IMR-90 (cell line): ENCODE results near the gene SASS6. TPM values are rescaled to one million over a fixed set of nuclear protein-coding genes. Genes with fewer than 3 reads are reported as not detected.

Experiments
- ATAC-seq: fragments of 200-7000 bp; cut with Tn5 transposase; 2 replicates; pipeline ENCODE4 v1.9.1; 2020; ENCODE audit warnings: low read depth, mild to moderate bottlenecking, moderate library complexity
- BruUV-seq: library from RNA; stranded (reverse); fragments of 400-500 nt; replicated peaks from 2 replicates; lab custom pipeline; 2021; lab: Mats Ljungman, UMichigan
- CTCF ChIA-PET: fragments of 300-600 bp; formaldehyde crosslinking; extraction: SDS; loops from one replicate; lab custom pipeline; 2021; ENCODE audit warnings: antibody characterized with exemption; lab: Yijun Ruan, JAX
- POLR2A ChIA-PET: fragments of 300-600 bp; sonication (Branson Sonifier 250); formaldehyde crosslinking; loops from one replicate; lab custom pipeline; 2022; ENCODE audit warnings: antibody characterized with exemption; ENCODE audit not compliant: unreplicated experiment; lab: Charles Lee
- DNase-seq: peaks from one replicate; pipeline ENCODE4 v3.0.0; 2013
- H2AFZ ChIP-seq: replicated peaks from 2 replicates; pipeline ENCODE3; 2013; ENCODE audit warnings: low read length, mild to moderate bottlenecking; ENCODE audit not compliant: poor library complexity
- H2AK5ac ChIP-seq: 2 replicates; pipeline ENCODE4 v1.6.1; 2013; ENCODE audit warnings: low read depth, low read length, inconsistent platforms
- H2AK9ac ChIP-seq: replicated peaks from 2 replicates; pipeline ENCODE3; 2013; ENCODE audit warnings: mild to moderate bottlenecking, low read depth, low read length, moderate library complexity; ENCODE audit not compliant: poor library complexity
- H2BK120ac ChIP-seq: 2 replicates; pipeline ENCODE4 v1.6.1; 2013; ENCODE audit warnings: low read depth, low read length, inconsistent platforms
- H2BK15ac ChIP-seq: 3 replicates; pipeline ENCODE4 v1.6.1; 2013; ENCODE audit warnings: low read depth, low read length, inconsistent platforms
- H2BK20ac ChIP-seq: 2 replicates; pipeline ENCODE4 v1.6.1; 2013; ENCODE audit warnings: low read depth, mild to moderate bottlenecking, inconsistent platforms, low read length, moderate library complexity
- H2BK5ac ChIP-seq: 2 replicates; pipeline ENCODE4 v1.6.1; 2013; ENCODE audit warnings: mild to moderate bottlenecking, low read depth, low read length, inconsistent platforms; ENCODE audit not compliant: poor library complexity, severe bottlenecking
- H3K14ac ChIP-seq: replicated peaks from 2 replicates; pipeline ENCODE4 v1.6.1; 2013; ENCODE audit warnings: low read depth, low read length, inconsistent platforms
- H3K18ac ChIP-seq: 2 replicates; pipeline ENCODE4 v1.6.1; 2013; ENCODE audit warnings: low read depth, low read length, control low read depth
- H3K23ac ChIP-seq: 2 replicates; pipeline ENCODE4 v1.6.1; 2013; ENCODE audit warnings: low read depth, low read length, inconsistent platforms
- H3K27ac ChIP-seq: 2 replicates; pipeline ENCODE4 v1.5.1; 2013; ENCODE audit warnings: mild to moderate bottlenecking, control low read depth, low read length; ENCODE audit not compliant: insufficient read depth
- H3K27me3 ChIP-seq: 2 replicates; pipeline ENCODE4 v1.6.1; 2013; ENCODE audit warnings: low read length; ENCODE audit not compliant: control insufficient read depth, insufficient read depth
- H3K36me3 ChIP-seq: 2 replicates; pipeline ENCODE4 v1.6.1; 2013; ENCODE audit warnings: low read length, mixed read lengths; ENCODE audit not compliant: control insufficient read depth, insufficient read depth
- H3K4ac ChIP-seq: 2 replicates; pipeline ENCODE4 v1.6.1; 2013; ENCODE audit warnings: low read depth, low read length, inconsistent platforms
- H3K4me1 ChIP-seq: 2 replicates; pipeline ENCODE4 v1.6.1; 2013; ENCODE audit warnings: low read length, mixed read lengths; ENCODE audit not compliant: control insufficient read depth, insufficient read depth
- H3K4me2 ChIP-seq: 2 replicates; pipeline ENCODE4 v1.6.1; 2013; ENCODE audit warnings: low read depth, mild to moderate bottlenecking, control low read depth, low read length, moderate library complexity
- H3K4me3 ChIP-seq: 2 replicates; pipeline ENCODE4 v1.5.1; 2013; ENCODE audit warnings: low read depth, mild to moderate bottlenecking, control low read depth, low read length, moderate library complexity; ENCODE audit not compliant: insufficient read depth
- H3K56ac ChIP-seq: 2 replicates; pipeline ENCODE4 v1.6.1; 2013; ENCODE audit warnings: low read length, inconsistent platforms; ENCODE audit not compliant: insufficient read depth; ENCODE audit errors: extremely low read depth
- H3K79me1 ChIP-seq, 2 experiments: 2 replicates each; pipeline ENCODE4 v1.6.1; 2013; ENCODE audit warnings: low read length in 2 of 2, inconsistent platforms in 1 of 2, low read depth in 1 of 2
- H3K9ac ChIP-seq: 2 replicates; pipeline ENCODE4 v1.6.1; 2013; ENCODE audit warnings: low read depth, low read length, control low read depth
- H3K9me1 ChIP-seq: 2 replicates; pipeline ENCODE4 v1.6.1; 2013; ENCODE audit warnings: low read length, inconsistent platforms; ENCODE audit not compliant: insufficient read depth
- H3K9me3 ChIP-seq: 2 replicates; pipeline ENCODE4 v1.6.1; 2013; ENCODE audit warnings: low read length; ENCODE audit not compliant: control insufficient read depth, insufficient read depth
- H4K20me1 ChIP-seq: 2 replicates; pipeline ENCODE4 v1.6.1; 2013; ENCODE audit warnings: low read length, inconsistent platforms; ENCODE audit not compliant: insufficient read depth
- H4K5ac ChIP-seq: 2 replicates; pipeline ENCODE4 v1.6.1; 2013; ENCODE audit warnings: mild to moderate bottlenecking, low read depth, low read length, control low read depth
- H4K8ac ChIP-seq, 2 experiments: 2 replicates each; pipeline ENCODE4 v1.6.1; 2013; ENCODE audit warnings: low read depth in 2 of 2, low read length in 2 of 2, control low read depth in 1 of 2, inconsistent platforms in 1 of 2
- H4K91ac ChIP-seq: 2 replicates; pipeline ENCODE4 v1.6.1; 2013; ENCODE audit warnings: low read depth, low read length, inconsistent platforms; ENCODE audit not compliant: insufficient read depth
- ELK1 ChIP-seq: fragments of 150-350 bp; IDR thresholded peaks from 2 replicates; pipeline ENCODE4 v1.6.1; 2016; ENCODE audit warnings: low read depth, mild to moderate bottlenecking, low read length, moderate library complexity, borderline replicate concordance
- MAFK ChIP-seq: IDR thresholded peaks from 2 replicates; pipeline ENCODE4 v1.6.1; 2012; ENCODE audit warnings: low read depth, low read length, improper control_type of control experiment
- MAZ ChIP-seq: IDR thresholded peaks from 2 replicates; pipeline ENCODE4 v1.6.1; 2012; ENCODE audit warnings: low read depth, mild to moderate bottlenecking, low read length, improper control_type of control experiment, moderate library complexity, borderline replicate concordance
- MXI1 ChIP-seq: IDR thresholded peaks from 2 replicates; pipeline ENCODE4 v1.6.1; 2012; ENCODE audit warnings: low read depth, mild to moderate bottlenecking, low read length, moderate library complexity, borderline replicate concordance
- NFE2L2 ChIP-seq: fragments of 150-350 bp; IDR thresholded peaks from 2 replicates; pipeline ENCODE4 v1.6.1; 2016; ENCODE audit warnings: low read depth, mild to moderate bottlenecking, low read length
- POLR2A ChIP-seq: IDR thresholded peaks from 2 replicates; pipeline ENCODE4 v1.6.1; 2012; ENCODE audit warnings: mild to moderate bottlenecking, low read depth, low read length
- RAD21 ChIP-seq: IDR thresholded peaks from 2 replicates; pipeline ENCODE4 v1.6.1; 2012; ENCODE audit warnings: low read length, improper control_type of control experiment
- RCOR1 ChIP-seq: IDR thresholded peaks from 2 replicates; pipeline ENCODE4 v1.6.1; 2012; ENCODE audit warnings: mild to moderate bottlenecking, low read length, improper control_type of control experiment; ENCODE audit not compliant: insufficient replicate concordance
- RFX5 ChIP-seq: IDR thresholded peaks from 2 replicates; pipeline ENCODE4 v1.8.0; 2012; ENCODE audit warnings: low read depth, mild to moderate bottlenecking, low read length, moderate library complexity
- SMC3 ChIP-seq: fragments of 150-350 bp; IDR thresholded peaks from 2 replicates; pipeline ENCODE4 v1.6.1; 2016; ENCODE audit warnings: low read depth, mild to moderate bottlenecking, antibody characterized with exemption, low read length, moderate library complexity
- USF2 ChIP-seq: fragments of 150-350 bp; IDR thresholded peaks from 2 replicates; pipeline ENCODE4 v1.6.1; 2017; ENCODE audit warnings: mild to moderate bottlenecking, antibody characterized with exemption, low read length, low read depth
- WGBS, 2 experiments: methylation state at CpG; one replicate each; pipeline versions ENCODE4 v1.1.5 to v1.1.7; 2013; ENCODE audit warnings: missing lambda C conversion rate in 2 of 2; ENCODE audit not compliant: insufficient read length in 1 of 2; ENCODE audit errors: extremely low coverage in 2 of 2; 5-methylcytosine and 5-hydroxymethylcytosine counted together
- dilution Hi-C: fragments of 300-500 bp; cut with HindIII; formaldehyde crosslinking; loops from one replicate; pipeline ENCODE4 v1.14.3; 2018; ENCODE audit warnings: low sequenced_read_pairs; ENCODE audit not compliant: unreplicated experiment
- in situ Hi-C: fragments of 300-500 bp; cut with MboI; formaldehyde crosslinking; loops from 3 replicates; pipeline ENCODE4 v1.14.3; 2019; ENCODE audit warnings: low sequenced_read_pairs, inconsistent platforms, mixed read lengths
- intact Hi-C: fragments of 100-400 bp; cut with micrococcal nuclease; formaldehyde crosslinking; loops from 2 replicates; pipeline ENCODE4 v1.10.0; 2022
- polyA plus RNA-seq, 3 experiments: library from polyadenylated mRNA; depleted of rRNA; stranded (reverse); fragments of >200 nt; gene quantifications; 2 replicates each; pipeline ENCODE4 v1.2.3, GENCODE V29; 2012; ENCODE audit warnings: low replicate concordance in 1 of 3
- total RNA-seq: library from RNA; depleted of rRNA; stranded (reverse); fragments of >200 nt; gene quantifications from 2 replicates; pipeline ENCODE4 v1.2.3, GENCODE V29; 2012
- TF ChIP-seq, protein P1 (sequence below): conservative IDR thresholded peaks from 2 replicates; pipeline ENCODE4 v1.5.1; 2012; ENCODE audit warnings: mild to moderate bottlenecking, low read depth, low read length, improper control_type of control experiment

Gene SASS6
- total and polyA plus RNA-seq, 2 of the 4 experiments (the other 2 are of a cell fraction) = 1.1 to 2.7 TPM

DNA sequence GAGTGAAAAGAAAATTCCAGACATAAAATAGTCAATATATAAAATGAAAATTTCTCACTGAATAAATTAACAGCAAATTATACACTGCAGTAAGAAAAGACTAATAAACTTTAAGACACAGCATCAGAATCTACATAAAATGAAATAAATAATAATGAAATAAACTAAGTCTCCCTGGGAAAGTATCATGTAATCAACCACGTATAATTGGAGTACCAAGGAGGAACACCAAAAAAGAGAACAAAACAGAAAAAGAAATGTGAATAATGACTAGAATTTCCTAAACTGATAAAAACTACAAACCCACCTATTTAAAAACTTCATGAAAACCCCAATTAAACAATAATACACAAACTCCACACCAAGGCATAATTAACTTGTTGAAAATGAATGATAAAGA, 43.6 kb downstream of the SASS6 start:
- no peak overlapping the region for H4K8ac ChIP-seq
- intact Hi-C loops = no loop called here
- POLR2A ChIA-PET = no interaction called here

More for the DNA sequence above, 43.6 kb downstream of the SASS6 start:
- Histone ChIP-seq H4K91ac (no peak overlapping the region), H2AK9ac (no peak overlapping the region), H2AFZ (no peak overlapping the region), H2BK20ac (no peak overlapping the region), H3K18ac (no peak overlapping the region), H3K4me3 (no peak overlapping the region), H2AK5ac (no peak overlapping the region), H3K56ac (no peak overlapping the region), H3K23ac (no peak overlapping the region), H2BK15ac (no peak overlapping the region), H3K9me1 (peaks cover 3% of the 10 kb centered on the region), H3K36me3 (peaks cover 10% of the 10 kb centered on the region), H3K27ac (no peak overlapping the region), H3K9ac (no peak overlapping the region), H3K4ac (no peak overlapping the region), H2BK5ac (no peak overlapping the region), H3K27me3 (no peaks in the 10 kb centered on the region), H3K9me3 (no peaks in the 10 kb centered on the region), H4K20me1 (no peaks in the 10 kb centered on the region), H2BK120ac (no peak overlapping the region), H3K4me1 (no peaks in the 10 kb centered on the region), H3K14ac (no peak overlapping the region), H3K79me1 (no peaks in the 10 kb centered on the region), H3K4me2 (no peak overlapping the region), H4K5ac (no peak overlapping the region)
- dilution Hi-C loops = no loop called here
- CTCF ChIA-PET = no interaction called here
- no CpG with 5 or more reads among the region's 1 CpG for WGBS, 2 experiments
- no TSS peak for BruUV-seq
- no peak for ATAC-seq
- TF ChIP-seq, protein P1, sequence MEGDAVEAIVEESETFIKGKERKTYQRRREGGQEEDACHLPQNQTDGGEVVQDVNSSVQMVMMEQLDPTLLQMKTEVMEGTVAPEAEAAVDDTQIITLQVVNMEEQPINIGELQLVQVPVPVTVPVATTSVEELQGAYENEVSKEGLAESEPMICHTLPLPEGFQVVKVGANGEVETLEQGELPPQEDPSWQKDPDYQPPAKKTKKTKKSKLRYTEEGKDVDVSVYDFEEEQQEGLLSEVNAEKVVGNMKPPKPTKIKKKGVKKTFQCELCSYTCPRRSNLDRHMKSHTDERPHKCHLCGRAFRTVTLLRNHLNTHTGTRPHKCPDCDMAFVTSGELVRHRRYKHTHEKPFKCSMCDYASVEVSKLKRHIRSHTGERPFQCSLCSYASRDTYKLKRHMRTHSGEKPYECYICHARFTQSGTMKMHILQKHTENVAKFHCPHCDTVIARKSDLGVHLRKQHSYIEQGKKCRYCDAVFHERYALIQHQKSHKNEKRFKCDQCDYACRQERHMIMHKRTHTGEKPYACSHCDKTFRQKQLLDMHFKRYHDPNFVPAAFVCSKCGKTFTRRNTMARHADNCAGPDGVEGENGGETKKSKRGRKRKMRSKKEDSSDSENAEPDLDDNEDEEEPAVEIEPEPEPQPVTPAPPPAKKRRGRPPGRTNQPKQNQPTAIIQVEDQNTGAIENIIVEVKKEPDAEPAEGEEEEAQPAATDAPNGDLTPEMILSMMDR = no peak
- no peak for TF ChIP-seq RFX5
- no peak for TF ChIP-seq POLR2A
- TF ChIP-seq MAZ = no peak
- no peak for TF ChIP-seq SMC3
- no peak for TF ChIP-seq RAD21
- TF ChIP-seq USF2 = no peak
- no peak for TF ChIP-seq RCOR1
- no peak for TF ChIP-seq MXI1
- no peak for TF ChIP-seq MAFK
- no peak for TF ChIP-seq ELK1
- no peak for TF ChIP-seq NFE2L2
- no peak for DNase-seq
- in situ Hi-C loops = loop anchor here (5.0 kb wide), 1 partner anchor 33 kb away; no protein-coding TSS in a partner anchor
